ENCODE measurements around the gene WDR27.

Gene WDR27

GRCh38 chr6:169420912-169421543 lies 280.8 kb downstream of the WDR27 start:
- Histone ChIP-seq H3K9ac (ENCODE audit: low read depth, low read length) (no peak overlapping the region), H3K4me1 (ENCODE audit: insufficient read depth, low read length) (no peaks in the 10 kb centered on the region), H3K9me3 (ENCODE audit: control insufficient read depth, insufficient read depth, low read length) (peaks cover 4% of the 10 kb centered on the region; the same call in 1 of the 2 replicates)

GRCh38 chr6:169417101-169417500 lies 284.7 kb downstream of the WDR27 start:
- H3K4me1 ChIP-seq (ENCODE audit: insufficient read depth, low read length) = no peaks in the 10 kb centered on the region
- H3K9ac ChIP-seq (ENCODE audit: low read depth, low read length) = no peak overlapping the region
- no peaks in the 10 kb centered on the region for H3K36me3 ChIP-seq (ENCODE audit: insufficient read depth, low read length)
- peaks cover 7% of the 10 kb centered on the region for H3K9me3 ChIP-seq (ENCODE audit: control insufficient read depth, insufficient read depth, low read length)

More at GRCh38 chr6:169420912-169421543, 280.8 kb downstream of the WDR27 start:
- H3K36me3 ChIP-seq (ENCODE audit: insufficient read depth, low read length) = no peaks in the 10 kb centered on the region

- Histone ChIP-seq H3K4me1 (ENCODE audit: insufficient read depth, low read length) (no peaks in the 10 kb centered on the region), H3K9me3 (ENCODE audit: control insufficient read depth, insufficient read depth, low read length) (peaks cover 7% of the 10 kb centered on the region)
Observed at GRCh38 chr6:169416249-169416648, 285.6 kb downstream of the WDR27 start.

GRCh38 chr6:169415179-169415578 lies 286.6 kb downstream of the WDR27 start:
- H3K36me3 ChIP-seq (ENCODE audit: insufficient read depth, low read length) = no peaks in the 10 kb centered on the region
- no peak overlapping the region for H3K9ac ChIP-seq (ENCODE audit: low read depth, low read length)
- H3K4me1 ChIP-seq (ENCODE audit: insufficient read depth, low read length) = no peaks in the 10 kb centered on the region
- peaks cover 8% of the 10 kb centered on the region for H3K9me3 ChIP-seq (ENCODE audit: control insufficient read depth, insufficient read depth, low read length)

More at GRCh38 chr6:169416249-169416648, 285.6 kb downstream of the WDR27 start:
- no peaks in the 10 kb centered on the region for H3K36me3 ChIP-seq (ENCODE audit: insufficient read depth, low read length)
- H3K9ac ChIP-seq (ENCODE audit: low read depth, low read length) = no peak overlapping the region

- Histone ChIP-seq H3K36me3 (ENCODE audit: insufficient read depth, low read length) (no peaks in the 10 kb centered on the region), H3K9me3 (ENCODE audit: control insufficient read depth, insufficient read depth, low read length) (peaks cover 19% of the 10 kb centered on the region), H3K9ac (ENCODE audit: low read depth, low read length) (no peak overlapping the region), H3K4me1 (ENCODE audit: insufficient read depth, low read length) (no peaks in the 10 kb centered on the region)
Observed at GRCh38 chr6:169411722-169412121, 290.1 kb downstream of the WDR27 start.

GRCh38 chr6:169411296-169411695 lies 290.5 kb downstream of the WDR27 start:
- Histone ChIP-seq H3K9me3 (ENCODE audit: control insufficient read depth, insufficient read depth, low read length) (peaks cover 19% of the 10 kb centered on the region), H3K4me1 (ENCODE audit: insufficient read depth, low read length) (no peaks in the 10 kb centered on the region), H3K9ac (ENCODE audit: low read depth, low read length) (no peak overlapping the region), H3K36me3 (ENCODE audit: insufficient read depth, low read length) (no peaks in the 10 kb centered on the region)

GRCh38 chr6:169409742-169410312 lies 292.0 kb downstream of the WDR27 start:
- Histone ChIP-seq H3K4me1 (ENCODE audit: insufficient read depth, low read length) (no peaks in the 10 kb centered on the region), H3K9me3 (ENCODE audit: control insufficient read depth, insufficient read depth, low read length) (peaks cover 19% of the 10 kb centered on the region), H3K9ac (ENCODE audit: low read depth, low read length) (no peak overlapping the region), H3K36me3 (ENCODE audit: insufficient read depth, low read length) (no peaks in the 10 kb centered on the region)

GRCh38 chr6:169407325-169407724 lies 294.5 kb downstream of the WDR27 start:
- Histone ChIP-seq H3K4me1 (ENCODE audit: insufficient read depth, low read length) (no peaks in the 10 kb centered on the region), H3K9ac (ENCODE audit: low read depth, low read length) (no peak overlapping the region), H3K9me3 (ENCODE audit: control insufficient read depth, insufficient read depth, low read length) (peaks cover 16% of the 10 kb centered on the region), H3K36me3 (ENCODE audit: insufficient read depth, low read length) (no peaks in the 10 kb centered on the region)
